GM21360 (cell line): ENCODE data around the gene RFTN1.

Source experiments
- ATAC-seq: cut with Tn5 transposase; IDR thresholded peaks from one replicate; pipeline ENCODE4 v1.9.1; 2021; ENCODE audit warnings: mild to moderate bottlenecking, moderate library complexity; ENCODE audit not compliant: unreplicated experiment

RFTN1 gene

GRCh38 chr3:16335772-16336645 lies 177.5 kb downstream of the RFTN1 start:
- no peak for ATAC-seq

GRCh38 chr3:16335333-16335732 lies 178.2 kb downstream of the RFTN1 start:
- no peak for ATAC-seq

GRCh38 chr3:16334909-16335308 lies 178.6 kb downstream of the RFTN1 start:
- ATAC-seq = no peak

- no peak for ATAC-seq
Observed at GRCh38 chr3:16332904-16333426, 180.5 kb downstream of the RFTN1 start.

- ATAC-seq = no peak
Observed at GRCh38 chr3:16331319-16331883, 182.1 kb downstream of the RFTN1 start.

- ATAC-seq = no peak
Observed at GRCh38 chr3:16330351-16330750, 183.1 kb downstream of the RFTN1 start.

GRCh38 chr3:16329826-16330129 lies 183.7 kb downstream of the RFTN1 start:
- ATAC-seq = no peak

- ATAC-seq = no peak
Observed at GRCh38 chr3:16329036-16329825, 184.3 kb downstream of the RFTN1 start.

- ATAC-seq = no peak
Observed at GRCh38 chr3:16328124-16328523, 185.4 kb downstream of the RFTN1 start.

GRCh38 chr3:16326724-16327349 lies 186.7 kb downstream of the RFTN1 start:
- no peak for ATAC-seq

GRCh38 chr3:16325850-16326249 lies 187.6 kb downstream of the RFTN1 start:
- no peak for ATAC-seq

- ATAC-seq = no peak
Observed at GRCh38 chr3:16323737-16324136, 189.8 kb downstream of the RFTN1 start.

- ATAC-seq = no peak
Observed at GRCh38 chr3:16322189-16322588, 191.3 kb downstream of the RFTN1 start.

GRCh38 chr3:16320711-16321110 lies 192.8 kb downstream of the RFTN1 start:
- ATAC-seq = no peak

- ATAC-seq = no peak
Observed at GRCh38 chr3:16319723-16320122, 193.8 kb downstream of the RFTN1 start.

GRCh38 chr3:16319307-16319706 lies 194.2 kb downstream of the RFTN1 start:
- no peak for ATAC-seq

- ATAC-seq = no peak
Observed at GRCh38 chr3:16318176-16318575, 195.3 kb downstream of the RFTN1 start.

- ATAC-seq = no peak
Observed at GRCh38 chr3:16317561-16317945, 195.9 kb downstream of the RFTN1 start.

GRCh38 chr3:16316847-16317560 lies 196.5 kb downstream of the RFTN1 start:
- ATAC-seq = no peak

- ATAC-seq = no peak
Observed at GRCh38 chr3:16316396-16316795, 197.1 kb downstream of the RFTN1 start.

GRCh38 chr3:16315623-16316022 lies 197.9 kb downstream of the RFTN1 start:
- ATAC-seq = no peak
